WTC11 (cell line): ENCODE data around the gene OR2D2. TPM values are rescaled to one million over a fixed set of nuclear protein-coding genes. Genes with fewer than 3 reads are reported as not detected.

Source experiments
- ATAC-seq: fragments of 200-7000 bp; cut with Tn5 transposase; 2 replicates; pipeline ENCODE4 v1.10.0; 2021; ENCODE audit warnings: mild to moderate bottlenecking, moderate library complexity
- CTCF ChIA-PET: fragments of 300-600 bp; sonication (Branson Sonifier 250); formaldehyde crosslinking; loops from one replicate; lab custom pipeline; 2021; ENCODE audit warnings: antibody characterized with exemption; lab: Charles Lee
- POLR2A ChIA-PET: fragments of 350-600 bp; sonication (Branson Sonifier 250); formaldehyde crosslinking; loops from one replicate; lab custom pipeline; 2021; ENCODE audit warnings: antibody characterized with exemption; lab: Charles Lee
- DNase-seq: peaks from one replicate; pipeline ENCODE4 v3.0.0; 2021; ENCODE audit warnings: low spot score
- H3K27ac Mint-ChIP-seq: 2 replicates; pipeline ENCODE4 v1.8.0; 2021; ENCODE audit warnings: mixed read lengths
- H3K27me3 Mint-ChIP-seq: 2 replicates; pipeline ENCODE4 v1.8.0; 2021; ENCODE audit warnings: low read depth, mild to moderate bottlenecking, moderate library complexity, mixed read lengths
- H3K36me3 Mint-ChIP-seq: 2 replicates; pipeline ENCODE4 v1.8.0; 2021; ENCODE audit warnings: mixed read lengths
- H3K4me1 Mint-ChIP-seq: 2 replicates; pipeline ENCODE4 v1.8.0; 2022; ENCODE audit warnings: mixed read lengths
- H3K4me3 Mint-ChIP-seq: 2 replicates; pipeline ENCODE4 v1.8.0; 2021; ENCODE audit warnings: mild to moderate bottlenecking, moderate library complexity, mixed read lengths
- H3K9me3 Mint-ChIP-seq: 2 replicates; pipeline ENCODE4 v1.8.0; 2021; ENCODE audit warnings: mixed read lengths
- ATF1 ChIP-seq: sonication (generic); formaldehyde crosslinking; IDR thresholded peaks from 2 replicates; pipeline ENCODE4 v1.8.1; 2023; ENCODE audit warnings: mild to moderate bottlenecking, moderate library complexity, missing genetic modification reagents
- ATF3 ChIP-seq: sonication (generic); formaldehyde crosslinking; conservative IDR thresholded peaks from 2 replicates; pipeline ENCODE4 v1.8.1; 2022; ENCODE audit warnings: mild to moderate bottlenecking, missing genetic modification reagents
- CBFB ChIP-seq: sonication (generic); formaldehyde crosslinking; IDR thresholded peaks from 2 replicates; pipeline ENCODE4 v1.8.1; 2022; ENCODE audit warnings: mild to moderate bottlenecking, low read depth, missing genetic modification reagents
- CREB1 ChIP-seq: sonication (generic); formaldehyde crosslinking; IDR thresholded peaks from 2 replicates; pipeline ENCODE4 v1.8.0; 2023; ENCODE audit warnings: mild to moderate bottlenecking, missing genetic modification reagents
- CREM ChIP-seq: sonication (generic); formaldehyde crosslinking; IDR thresholded peaks from 2 replicates; pipeline ENCODE4 v1.8.1; 2022; ENCODE audit warnings: mild to moderate bottlenecking, missing genetic modification reagents, moderate library complexity
- E2F5 ChIP-seq: sonication (generic); formaldehyde crosslinking; IDR thresholded peaks from 2 replicates; pipeline ENCODE4 v1.8.1; 2022; ENCODE audit warnings: mild to moderate bottlenecking, moderate library complexity, missing genetic modification reagents
- ESRRA ChIP-seq: sonication (generic); formaldehyde crosslinking; IDR thresholded peaks from 2 replicates; pipeline ENCODE4 v1.8.1; 2022; ENCODE audit warnings: mild to moderate bottlenecking, missing genetic modification reagents, borderline replicate concordance
- FOXP1 ChIP-seq: sonication (generic); formaldehyde crosslinking; IDR thresholded peaks from 2 replicates; pipeline ENCODE4 v1.8.0; 2022; ENCODE audit warnings: missing genetic modification reagents, mild to moderate bottlenecking, moderate library complexity, borderline replicate concordance
- MXD4 ChIP-seq: fragments of 250-450 bp; sonication (Bioruptor Pico); IDR thresholded peaks from 2 replicates; pipeline ENCODE4 v1.8.0; 2021; ENCODE audit warnings: mild to moderate bottlenecking, moderate library complexity, borderline replicate concordance
- MYBL2 ChIP-seq: sonication (generic); formaldehyde crosslinking; IDR thresholded peaks from 2 replicates; pipeline ENCODE4 v1.8.1; 2023; ENCODE audit warnings: mild to moderate bottlenecking, moderate library complexity, missing genetic modification reagents
- NR2C2 ChIP-seq: sonication (generic); formaldehyde crosslinking; IDR thresholded peaks from 2 replicates; pipeline ENCODE4 v1.8.0; 2022; ENCODE audit warnings: mild to moderate bottlenecking, missing genetic modification reagents
- NR3C1 ChIP-seq: sonication (generic); formaldehyde crosslinking; conservative IDR thresholded peaks from 2 replicates; pipeline ENCODE4 v1.8.1; 2023; ENCODE audit warnings: low read depth, mild to moderate bottlenecking, missing genetic modification reagents
- OVOL2 ChIP-seq: fragments of 250-450 bp; sonication (Bioruptor Pico); IDR thresholded peaks from 2 replicates; pipeline ENCODE4 v1.9.0; 2021; ENCODE audit warnings: mild to moderate bottlenecking, borderline replicate concordance
- RORB ChIP-seq: fragments of 250-450 bp; sonication (Bioruptor Pico); IDR thresholded peaks from 2 replicates; pipeline ENCODE4 v1.9.0; 2021; ENCODE audit warnings: mild to moderate bottlenecking
- SMAD3 ChIP-seq: sonication (generic); formaldehyde crosslinking; IDR thresholded peaks from 2 replicates; pipeline ENCODE4 v1.8.0; 2022; ENCODE audit warnings: missing genetic modification reagents, mild to moderate bottlenecking, borderline replicate concordance
- SOX15 ChIP-seq: fragments of 250-450 bp; sonication (Bioruptor Pico); IDR thresholded peaks from 2 replicates; pipeline ENCODE4 v1.9.0; 2021; ENCODE audit warnings: mild to moderate bottlenecking
- SP1 ChIP-seq: sonication (generic); formaldehyde crosslinking; conservative IDR thresholded peaks from 2 replicates; pipeline ENCODE4 v1.8.1; 2022; ENCODE audit warnings: missing genetic modification reagents
- TP53 ChIP-seq: sonication (generic); formaldehyde crosslinking; IDR thresholded peaks from 2 replicates; pipeline ENCODE4 v1.8.1; 2023; ENCODE audit warnings: mild to moderate bottlenecking, missing genetic modification reagents
- ZBTB43 ChIP-seq: sonication (generic); formaldehyde crosslinking; IDR thresholded peaks from 2 replicates; pipeline ENCODE4 v1.8.1; 2023; ENCODE audit warnings: mild to moderate bottlenecking, missing genetic modification reagents
- total RNA-seq: library from RNA; stranded (reverse); gene quantifications from 3 replicates; pipeline ENCODE4 v1.2.3, GENCODE V29; 2021
- TF ChIP-seq, protein P1 (sequence below): fragments of 250-450 bp; sonication (Bioruptor Pico); IDR thresholded peaks from 2 replicates; pipeline ENCODE4 v1.9.0; 2021; ENCODE audit warnings: mild to moderate bottlenecking
- TF ChIP-seq, protein P2 (sequence below): sonication (generic); formaldehyde crosslinking; IDR thresholded peaks from 2 replicates; pipeline ENCODE4 v1.8.1; 2022; ENCODE audit warnings: low read depth, mild to moderate bottlenecking, moderate library complexity, missing genetic modification reagents, borderline replicate concordance
- TF ChIP-seq, protein P3 (sequence below): sonication (generic); formaldehyde crosslinking; IDR thresholded peaks from 2 replicates; pipeline ENCODE4 v1.8.1; 2023; ENCODE audit warnings: mild to moderate bottlenecking, missing genetic modification reagents
- TF ChIP-seq, protein P4 (sequence below): fragments of 250-450 bp; sonication (Bioruptor Pico); IDR thresholded peaks from 2 replicates; pipeline ENCODE4 v1.9.0; 2021; ENCODE audit warnings: mild to moderate bottlenecking
- TF ChIP-seq, protein P5 (sequence below): sonication (generic); formaldehyde crosslinking; IDR thresholded peaks from 2 replicates; pipeline ENCODE4 v1.8.1; 2023; ENCODE audit warnings: mild to moderate bottlenecking, missing genetic modification reagents, moderate library complexity

The OR2D2 gene
- total RNA-seq, 1 experiment from 2014 or later, result 0.26 TPM

DNA sequence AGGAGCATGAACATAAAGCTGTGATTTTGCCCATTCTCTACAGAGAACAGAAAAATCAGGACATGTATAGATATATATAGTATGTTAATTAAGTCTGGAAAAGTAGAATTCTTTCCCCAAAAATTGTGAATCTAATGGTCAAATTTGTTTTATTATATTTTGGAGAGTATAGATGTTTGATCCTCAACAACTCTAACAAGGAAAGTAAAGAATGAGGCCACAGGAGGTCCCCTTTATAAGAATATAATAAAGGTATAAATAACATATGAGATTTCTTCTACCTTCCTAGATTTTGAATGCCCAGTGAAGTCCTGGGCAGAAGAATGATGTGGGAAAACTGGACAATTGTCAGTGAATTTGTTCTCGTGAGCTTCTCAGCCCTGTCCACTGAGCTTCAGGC, 16.0 kb downstream of the OR2D2 start, which contains the start of gene OR10A4 (continued):
- no peak for TF ChIP-seq FOXP1 (CRISPR knock-in tag)
- TF ChIP-seq, all 79 proteins: peak for 0

DNA sequence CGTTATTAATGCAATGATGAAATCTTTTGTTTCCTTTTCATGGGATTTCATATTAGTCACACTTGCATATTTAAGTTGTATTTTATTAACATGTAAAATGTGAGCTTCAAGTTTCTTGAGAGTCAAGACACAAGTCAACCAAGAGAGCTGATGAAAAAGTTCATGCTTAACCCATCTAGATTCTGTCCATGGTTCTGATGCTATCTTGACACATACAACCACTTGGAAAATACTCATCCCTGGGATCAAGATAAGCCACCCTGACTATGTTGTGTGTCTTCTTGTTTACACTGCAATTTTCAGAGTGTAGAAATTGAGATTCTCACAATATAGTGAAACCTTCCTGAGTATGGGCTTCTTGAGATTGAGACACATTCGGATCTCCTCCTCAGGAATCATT, 16.5 kb downstream of the OR2D2 start:
- Mint-ChIP-seq H3K27me3 (peaks cover 3% of the 10 kb centered on the region; the same call in 1 of the 2 replicates), H3K4me1 (no peaks in the 10 kb centered on the region), H3K36me3 (no peaks in the 10 kb centered on the region), H3K27ac (no peak overlapping the region), H3K4me3 (no peak overlapping the region), H3K9me3 (peaks cover 12% of the 10 kb centered on the region)
- ChIA-PET POLR2A (no interaction called here), CTCF (no interaction called here)
- TF ChIP-seq, protein P1, sequence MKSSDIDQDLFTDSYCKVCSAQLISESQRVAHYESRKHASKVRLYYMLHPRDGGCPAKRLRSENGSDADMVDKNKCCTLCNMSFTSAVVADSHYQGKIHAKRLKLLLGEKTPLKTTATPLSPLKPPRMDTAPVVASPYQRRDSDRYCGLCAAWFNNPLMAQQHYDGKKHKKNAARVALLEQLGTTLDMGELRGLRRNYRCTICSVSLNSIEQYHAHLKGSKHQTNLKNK (CRISPR knock-in tag), result no peak
- TF ChIP-seq ESRRA (CRISPR knock-in tag), result no peak
- TF ChIP-seq CREB1 (CRISPR knock-in tag), result no peak
- TF ChIP-seq ZBTB43 (CRISPR knock-in tag), result no peak
- TF ChIP-seq MXD4 (CRISPR knock-in tag), result no peak
- no peak for TF ChIP-seq OVOL2 (CRISPR knock-in tag)
- no peak for TF ChIP-seq ATF1 (CRISPR knock-in tag)
- ATAC-seq (no peak), DNase-seq (no peak)

DNA sequence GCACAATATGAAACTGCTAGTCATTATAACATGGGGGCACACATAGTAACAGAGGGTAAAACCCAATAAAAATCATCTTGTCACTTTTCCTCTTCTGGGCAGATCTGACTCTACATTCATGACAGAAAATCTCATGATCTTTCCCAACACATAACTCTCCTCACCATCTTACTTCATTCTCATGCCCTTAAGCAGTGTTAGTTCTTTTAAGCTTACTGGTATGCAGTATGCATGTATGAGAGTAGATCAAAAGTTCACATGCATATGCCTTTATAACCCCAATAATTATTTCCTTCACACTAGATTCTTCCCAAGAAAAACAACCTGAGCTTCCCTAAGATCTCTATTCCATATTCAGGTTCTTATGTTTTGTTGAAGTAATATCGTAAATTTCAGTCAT, 21.0 kb downstream of the OR2D2 start:
- DNase-seq (no peak), ATAC-seq (no peak)
- H3K9me3 Mint-ChIP-seq, result no peaks in the 10 kb centered on the region
- CTCF ChIA-PET, result no interaction called here
- H3K4me1 Mint-ChIP-seq, result no peaks in the 10 kb centered on the region
- no peaks in the 10 kb centered on the region; the same call in 1 of the 2 replicates for H3K27me3 Mint-ChIP-seq
- POLR2A ChIA-PET, result interaction anchor here (0.6 kb wide), 1 partner anchor 1033 kb away, joined by 3 read pairs; no protein-coding TSS in a partner anchor
- no peak overlapping the region for H3K4me3 Mint-ChIP-seq
- TF ChIP-seq NR2C2 (CRISPR knock-in tag) (no peak), ATF3 (CRISPR knock-in tag) (no peak), NR3C1 (CRISPR knock-in tag) (no peak), CREM (no peak), MYBL2 (no peak), E2F5 (CRISPR knock-in tag) (no peak), CBFB (CRISPR knock-in tag) (no peak), SMAD3 (no peak), RORB (no peak), TP53 (CRISPR knock-in tag) (no peak), SP1 (no peak), SOX15 (CRISPR knock-in tag) (no peak)
- TF ChIP-seq, protein P2, sequence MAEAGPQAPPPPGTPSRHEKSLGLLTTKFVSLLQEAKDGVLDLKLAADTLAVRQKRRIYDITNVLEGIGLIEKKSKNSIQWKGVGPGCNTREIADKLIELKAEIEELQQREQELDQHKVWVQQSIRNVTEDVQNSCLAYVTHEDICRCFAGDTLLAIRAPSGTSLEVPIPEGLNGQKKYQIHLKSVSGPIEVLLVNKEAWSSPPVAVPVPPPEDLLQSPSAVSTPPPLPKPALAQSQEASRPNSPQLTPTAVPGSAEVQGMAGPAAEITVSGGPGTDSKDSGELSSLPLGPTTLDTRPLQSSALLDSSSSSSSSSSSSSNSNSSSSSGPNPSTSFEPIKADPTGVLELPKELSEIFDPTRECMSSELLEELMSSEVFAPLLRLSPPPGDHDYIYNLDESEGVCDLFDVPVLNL (CRISPR knock-in tag), result no peak
- TF ChIP-seq, protein P3, sequence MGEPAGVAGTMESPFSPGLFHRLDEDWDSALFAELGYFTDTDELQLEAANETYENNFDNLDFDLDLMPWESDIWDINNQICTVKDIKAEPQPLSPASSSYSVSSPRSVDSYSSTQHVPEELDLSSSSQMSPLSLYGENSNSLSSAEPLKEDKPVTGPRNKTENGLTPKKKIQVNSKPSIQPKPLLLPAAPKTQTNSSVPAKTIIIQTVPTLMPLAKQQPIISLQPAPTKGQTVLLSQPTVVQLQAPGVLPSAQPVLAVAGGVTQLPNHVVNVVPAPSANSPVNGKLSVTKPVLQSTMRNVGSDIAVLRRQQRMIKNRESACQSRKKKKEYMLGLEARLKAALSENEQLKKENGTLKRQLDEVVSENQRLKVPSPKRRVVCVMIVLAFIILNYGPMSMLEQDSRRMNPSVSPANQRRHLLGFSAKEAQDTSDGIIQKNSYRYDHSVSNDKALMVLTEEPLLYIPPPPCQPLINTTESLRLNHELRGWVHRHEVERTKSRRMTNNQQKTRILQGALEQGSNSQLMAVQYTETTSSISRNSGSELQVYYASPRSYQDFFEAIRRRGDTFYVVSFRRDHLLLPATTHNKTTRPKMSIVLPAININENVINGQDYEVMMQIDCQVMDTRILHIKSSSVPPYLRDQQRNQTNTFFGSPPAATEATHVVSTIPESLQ, result no peak
- TF ChIP-seq, protein P4, sequence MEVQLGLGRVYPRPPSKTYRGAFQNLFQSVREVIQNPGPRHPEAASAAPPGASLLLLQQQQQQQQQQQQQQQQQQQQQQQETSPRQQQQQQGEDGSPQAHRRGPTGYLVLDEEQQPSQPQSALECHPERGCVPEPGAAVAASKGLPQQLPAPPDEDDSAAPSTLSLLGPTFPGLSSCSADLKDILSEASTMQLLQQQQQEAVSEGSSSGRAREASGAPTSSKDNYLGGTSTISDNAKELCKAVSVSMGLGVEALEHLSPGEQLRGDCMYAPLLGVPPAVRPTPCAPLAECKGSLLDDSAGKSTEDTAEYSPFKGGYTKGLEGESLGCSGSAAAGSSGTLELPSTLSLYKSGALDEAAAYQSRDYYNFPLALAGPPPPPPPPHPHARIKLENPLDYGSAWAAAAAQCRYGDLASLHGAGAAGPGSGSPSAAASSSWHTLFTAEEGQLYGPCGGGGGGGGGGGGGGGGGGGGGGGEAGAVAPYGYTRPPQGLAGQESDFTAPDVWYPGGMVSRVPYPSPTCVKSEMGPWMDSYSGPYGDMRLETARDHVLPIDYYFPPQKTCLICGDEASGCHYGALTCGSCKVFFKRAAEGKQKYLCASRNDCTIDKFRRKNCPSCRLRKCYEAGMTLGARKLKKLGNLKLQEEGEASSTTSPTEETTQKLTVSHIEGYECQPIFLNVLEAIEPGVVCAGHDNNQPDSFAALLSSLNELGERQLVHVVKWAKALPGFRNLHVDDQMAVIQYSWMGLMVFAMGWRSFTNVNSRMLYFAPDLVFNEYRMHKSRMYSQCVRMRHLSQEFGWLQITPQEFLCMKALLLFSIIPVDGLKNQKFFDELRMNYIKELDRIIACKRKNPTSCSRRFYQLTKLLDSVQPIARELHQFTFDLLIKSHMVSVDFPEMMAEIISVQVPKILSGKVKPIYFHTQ (CRISPR knock-in tag), result no peak
- TF ChIP-seq, protein P5, sequence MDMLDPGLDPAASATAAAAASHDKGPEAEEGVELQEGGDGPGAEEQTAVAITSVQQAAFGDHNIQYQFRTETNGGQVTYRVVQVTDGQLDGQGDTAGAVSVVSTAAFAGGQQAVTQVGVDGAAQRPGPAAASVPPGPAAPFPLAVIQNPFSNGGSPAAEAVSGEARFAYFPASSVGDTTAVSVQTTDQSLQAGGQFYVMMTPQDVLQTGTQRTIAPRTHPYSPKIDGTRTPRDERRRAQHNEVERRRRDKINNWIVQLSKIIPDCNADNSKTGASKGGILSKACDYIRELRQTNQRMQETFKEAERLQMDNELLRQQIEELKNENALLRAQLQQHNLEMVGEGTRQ (CRISPR knock-in tag), result no peak
- H3K27ac Mint-ChIP-seq, result no peak overlapping the region
- H3K36me3 Mint-ChIP-seq, result no peaks in the 10 kb centered on the region
